Medulla oblongata (tissue), 1 donor: ENCODE data around the gene ITGAL.
"Not testable (repeated sequence)": the region's sequence is repeated elsewhere in the genome, so short reads cannot be mapped to it uniquely, and the experiment has no call there.

Experiments used
- DNase-seq: peaks from one replicate; pipeline ENCODE4 v3.0.0-alpha.2; 2015; ENCODE audit errors: extremely low spot score

The ITGAL gene

GRCh38 chr16:30472328-30472942, at the start of gene ITGAL:
TSS of gene ITGAL (plus strand) at chr16:30472742. CDS start at chr16:30472838, 96 bp downstream.
- DNase-seq: peak; percentile 75

DNA sequence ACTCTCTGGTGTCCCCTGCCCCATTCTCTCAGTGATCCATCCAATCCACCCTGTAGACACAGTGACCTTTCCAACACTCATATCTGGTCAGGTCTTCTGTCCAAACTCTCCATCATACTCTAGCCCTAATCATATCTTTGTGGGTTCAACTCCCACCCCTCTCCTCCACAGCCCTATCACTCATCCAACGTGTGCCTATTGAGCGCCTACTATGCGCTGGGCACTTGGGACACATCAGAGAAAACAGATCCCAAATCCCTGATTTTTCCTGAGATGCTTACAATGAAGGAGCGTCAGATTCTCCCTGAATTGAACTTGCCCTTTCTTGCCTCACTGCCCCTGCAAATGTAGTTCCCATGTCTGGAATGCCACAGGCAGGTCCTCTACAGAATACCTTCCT, 44.5 kb upstream of the ITGAL start:
- DNase-seq: no peak

DNA sequence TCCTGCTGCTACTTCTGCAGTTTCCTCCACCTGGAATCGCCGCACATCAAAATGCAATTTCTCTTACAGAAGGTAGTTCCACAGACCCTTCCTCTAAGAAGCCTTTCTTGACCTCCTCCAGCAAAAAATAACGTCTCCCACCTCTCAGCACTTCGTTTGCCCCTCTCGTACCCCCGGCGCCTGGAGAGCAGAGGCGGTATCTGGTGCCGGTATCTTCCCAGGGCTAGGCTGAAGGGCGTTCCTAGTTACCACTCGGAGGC, 43.2 kb upstream of the ITGAL start:
- DNase-seq: no peak

DNA sequence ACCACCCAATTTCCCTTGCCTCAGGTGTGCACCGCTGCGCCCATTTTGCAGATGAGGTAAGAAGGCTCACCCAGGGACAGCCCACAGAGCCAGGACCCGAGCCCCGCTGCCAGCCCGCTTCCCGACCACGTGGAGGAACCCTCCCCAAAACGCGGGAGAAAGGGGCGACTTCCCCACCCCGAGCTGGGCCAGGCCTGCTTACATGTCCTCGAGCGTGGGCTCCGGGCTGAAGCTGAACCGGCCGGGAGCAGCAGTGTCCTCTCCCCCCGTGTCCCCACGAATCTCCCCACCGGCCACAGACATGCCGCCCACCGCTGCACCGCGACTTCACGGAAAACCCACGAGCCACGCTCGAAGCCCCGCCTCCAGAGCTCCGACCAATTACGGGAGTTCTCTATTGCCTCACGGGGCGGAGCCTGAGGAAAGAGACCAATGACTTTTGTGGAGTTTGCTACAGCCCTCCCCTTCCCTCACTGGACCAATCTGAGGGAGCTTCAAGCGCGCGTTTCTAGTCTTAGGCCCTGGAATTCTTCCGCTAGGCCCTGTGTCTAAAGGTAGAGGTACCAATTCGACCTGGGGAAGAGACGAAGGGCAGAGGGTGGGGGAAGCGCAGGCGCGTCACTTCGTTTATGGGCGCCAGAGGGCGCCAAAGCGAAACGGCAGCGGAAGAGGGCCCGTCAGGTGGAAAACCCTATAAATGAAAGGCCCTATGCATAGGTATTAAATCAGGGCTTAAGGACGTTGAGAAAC, 42.7 kb upstream of the ITGAL start, which contains the start of gene DCTPP1:
Gene DCTPP1, minus strand, starts transcription at position 353 of the 750 bp plus-strand sequence. Its CDS starts 50 bp downstream, at position 303.
- DNase-seq: peak; percentile 99

DNA sequence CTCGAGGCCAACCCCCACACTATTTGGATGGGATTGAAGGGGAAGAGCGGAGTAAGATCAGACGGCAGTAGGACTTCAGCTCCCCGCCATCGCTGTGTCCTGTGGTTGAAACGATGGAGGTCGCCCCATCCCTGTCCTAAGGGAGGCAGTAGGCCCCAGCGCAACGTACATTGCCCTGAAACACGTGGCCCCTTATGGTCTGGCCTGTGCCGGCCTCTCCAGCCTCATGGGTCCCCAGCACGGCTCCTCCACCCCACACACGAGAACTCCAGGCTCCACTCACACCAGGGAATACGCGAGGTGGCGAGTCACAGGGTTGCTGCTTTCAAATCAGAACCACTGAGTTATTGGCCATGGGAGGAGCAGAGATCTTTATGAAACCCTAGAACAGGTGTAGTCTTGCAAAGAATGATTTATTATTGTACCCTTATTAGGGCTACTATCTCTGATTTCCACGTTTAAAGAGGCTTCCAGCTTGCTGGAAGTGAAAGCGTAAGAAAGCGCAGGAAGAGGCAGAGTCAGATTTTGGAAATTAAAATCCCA, 42.0 kb upstream of the ITGAL start:
- no peak for DNase-seq

DNA sequence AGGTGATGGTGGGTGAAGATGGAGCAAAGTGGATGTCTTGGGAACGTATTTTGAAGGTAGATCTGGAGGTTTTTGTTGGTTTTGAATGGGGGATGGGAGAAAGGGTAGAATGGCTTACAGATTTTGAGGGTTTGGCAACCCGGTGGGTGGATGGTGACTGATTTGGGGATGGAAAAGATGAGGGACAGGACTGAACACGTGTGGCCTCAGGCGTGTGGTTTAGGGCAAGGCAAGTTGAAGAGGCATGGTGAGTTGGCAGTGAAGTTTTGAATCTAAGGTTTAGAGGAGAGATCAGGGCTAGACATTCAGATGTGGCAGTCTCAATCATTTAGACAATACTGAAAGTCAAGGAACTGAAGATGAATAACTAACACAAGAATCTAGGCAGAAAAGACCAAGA, 37.7 kb upstream of the ITGAL start:
- DNase-seq: no peak

DNA sequence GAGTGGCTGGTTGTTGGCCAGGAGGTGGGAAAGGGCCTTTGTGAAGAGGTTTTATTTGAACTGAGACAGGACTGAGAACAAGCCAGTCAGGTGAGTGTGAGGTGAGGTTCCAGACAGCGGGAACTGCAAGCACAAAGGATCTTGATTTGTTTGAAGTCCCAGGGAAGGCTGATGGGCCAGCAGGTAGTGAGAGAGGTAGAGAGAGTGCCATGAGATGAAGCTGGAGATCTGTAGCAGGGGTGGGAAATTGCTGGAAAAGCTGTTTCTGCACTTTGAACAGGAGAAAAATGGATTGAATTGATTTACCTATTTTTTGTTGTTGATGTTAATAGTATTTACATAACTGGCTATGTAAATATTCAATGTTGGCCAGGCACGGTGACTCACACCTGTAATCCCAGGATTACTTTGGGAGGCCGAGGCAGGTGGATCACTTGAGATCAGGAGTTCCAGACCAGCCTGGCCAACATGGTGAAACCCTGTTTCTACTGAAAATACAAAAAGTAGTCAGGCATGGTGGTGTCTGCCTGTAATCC, 35.0 kb upstream of the ITGAL start:
- no peak for DNase-seq

DNA sequence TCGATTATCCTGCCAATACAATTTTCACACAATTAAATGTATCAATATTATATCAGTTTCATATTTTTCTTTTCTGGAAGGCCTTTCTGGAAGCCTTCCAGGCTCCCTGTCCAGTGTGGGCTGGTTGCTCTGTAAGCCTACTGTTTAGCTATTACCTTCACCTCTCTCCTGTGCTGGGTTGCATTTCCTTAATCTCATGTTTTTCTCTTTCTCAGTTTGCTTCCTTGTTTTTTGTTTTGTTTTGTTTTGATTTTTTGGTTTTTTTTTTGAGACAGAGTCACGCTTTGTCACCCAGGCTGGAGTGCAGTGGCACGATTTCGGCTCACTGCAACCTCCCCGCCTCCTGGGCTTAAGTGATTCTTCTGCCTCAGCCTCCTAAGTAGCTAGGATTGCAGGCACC, 33.7 kb upstream of the ITGAL start:
- no peak for DNase-seq

GRCh38 chr16:30439720-30440348, 32.7 kb upstream of the ITGAL start:
- DNase-seq: no peak

DNA sequence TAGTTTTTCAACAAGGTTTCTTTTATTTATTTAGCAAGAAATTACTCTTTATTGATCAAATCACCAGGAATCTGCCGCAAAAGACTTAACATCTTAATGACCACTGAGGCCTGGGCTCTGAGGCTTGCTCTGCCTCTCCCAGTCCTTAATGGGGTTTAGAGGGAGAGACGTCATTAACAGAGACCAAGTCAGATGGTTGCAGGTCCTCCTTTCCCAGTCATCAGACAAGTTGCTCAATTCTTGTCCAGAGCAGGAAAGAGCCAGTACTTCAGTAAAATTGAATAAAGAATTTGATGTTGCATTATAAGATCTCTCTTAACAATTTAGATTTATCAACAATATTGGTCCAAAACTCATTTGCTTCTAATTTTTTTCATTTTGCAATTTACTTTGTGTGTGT, 28.9 kb upstream of the ITGAL start:
- no peak for DNase-seq

- no peak for DNase-seq
Measured at GRCh38 chr16:30444231-30445148, 28.1 kb upstream of the ITGAL start.

GRCh38 chr16:30445149-30445407, 27.5 kb upstream of the ITGAL start:
- no peak for DNase-seq

- DNase-seq: peak; percentile 98
Measured at GRCh38 chr16:30445408-30446202, 26.9 kb upstream of the ITGAL start, which contains the start of gene SEPHS2. TSS of gene SEPHS2 (minus strand) at chr16:30445874. CDS start at chr16:30445727, 147 bp downstream.

GRCh38 chr16:30446203-30446595, 26.3 kb upstream of the ITGAL start:
- no peak for DNase-seq

DNA sequence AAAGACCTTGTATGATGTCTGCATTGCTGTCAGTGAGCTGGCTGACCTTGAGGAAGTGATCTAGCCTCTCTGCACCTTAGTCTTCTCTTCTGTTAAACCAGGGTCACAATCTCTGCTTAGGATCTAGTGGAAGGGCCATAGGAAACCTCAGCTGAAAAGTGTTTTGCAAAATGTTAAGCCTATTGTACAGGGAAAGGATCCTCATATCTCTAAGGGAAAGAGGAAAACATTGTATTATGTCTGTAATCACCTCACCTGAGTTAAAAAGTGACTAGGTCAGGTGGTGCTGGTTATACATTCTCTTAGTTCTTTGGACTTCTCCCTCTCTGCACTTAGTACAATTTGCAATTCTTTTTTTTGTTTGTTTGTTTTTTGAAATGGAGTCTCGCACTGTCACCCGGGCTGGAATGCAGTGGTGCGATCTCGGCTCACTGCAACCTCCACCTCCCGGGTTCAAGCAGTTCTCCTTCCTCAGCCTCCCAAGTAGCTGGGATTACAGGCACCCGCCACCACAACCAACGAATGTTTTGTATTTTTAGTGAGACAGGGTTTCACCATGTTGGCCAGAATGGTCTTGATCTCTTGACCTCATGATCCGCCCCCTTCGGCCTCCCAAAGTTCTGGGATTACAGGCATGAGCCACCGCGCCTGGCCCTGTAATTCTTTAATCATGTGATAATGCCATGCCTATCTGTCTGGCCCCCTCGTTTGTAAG, 24.9 kb upstream of the ITGAL start:
- no peak for DNase-seq

DNA sequence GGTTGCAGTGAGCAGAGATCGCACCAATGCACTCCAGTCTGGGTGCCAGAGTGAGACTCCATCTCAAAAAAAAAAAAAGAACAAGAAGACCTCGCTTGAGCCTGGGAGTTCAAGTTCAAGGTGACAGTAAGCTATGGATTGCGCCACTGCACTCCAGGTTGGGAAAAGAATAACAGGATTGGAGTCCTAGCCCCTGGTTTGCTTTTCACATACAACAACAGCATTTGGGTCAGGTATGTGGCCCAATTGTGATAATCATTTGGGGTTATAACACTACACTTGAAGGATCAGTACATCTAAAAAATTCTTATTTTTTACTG, 23.5 kb upstream of the ITGAL start:
- no peak for DNase-seq

GRCh38 chr16:30452709-30453580, 19.6 kb upstream of the ITGAL start:
- DNase-seq: not testable (repeated sequence)

DNA sequence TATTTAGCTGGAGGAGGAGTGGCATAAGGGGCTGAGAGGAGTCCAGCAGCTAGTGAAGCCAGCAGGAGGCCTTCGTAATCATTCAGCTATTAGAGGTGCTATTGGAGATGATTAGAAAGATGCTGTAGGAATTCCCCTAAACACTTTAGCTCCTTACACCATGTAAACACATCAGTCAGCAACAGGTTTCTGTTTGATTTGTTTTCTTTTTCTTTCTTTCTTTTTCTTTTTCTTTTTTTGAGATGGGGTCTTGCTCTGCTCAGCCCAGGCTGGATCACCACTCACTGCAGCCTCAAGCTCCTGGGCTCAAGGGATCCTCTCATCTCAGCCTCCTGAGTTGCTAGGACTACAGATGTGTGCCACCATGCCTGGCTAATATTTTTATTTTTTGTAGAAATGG, 16.2 kb upstream of the ITGAL start:
- no peak for DNase-seq

- DNase-seq: no peak
Measured at GRCh38 chr16:30457256-30457655, 15.3 kb upstream of the ITGAL start.
